GM10248 (cell line): ENCODE results near the gene CFD.
A peak's percentile ranks its signal among the peaks of the same experiment; 100 is the strongest.

Experiments
- CTCF ChIA-PET: fragments of 300-600 bp; sonication (Branson Sonifier 250); formaldehyde crosslinking; extraction: SDS; loops from one replicate; lab custom pipeline; 2021; ENCODE audit warnings: antibody characterized with exemption; lab: Yijun Ruan, JAX
- POLR2A ChIA-PET: fragments of 350-650 bp; sonication (Branson Sonifier 250); formaldehyde crosslinking; extraction: SDS; loops from one replicate; lab custom pipeline; 2020; ENCODE audit warnings: antibody characterized with exemption; lab: Yijun Ruan, JAX
- DNase-seq: peaks from one replicate; pipeline ENCODE4 v3.0.0; 2012; ENCODE audit errors: extremely low spot score
- CTCF ChIP-seq: IDR thresholded peaks from 2 replicates; pipeline ENCODE4 v1.5.1; 2012; ENCODE audit warnings: mild to moderate bottlenecking, low read depth; ENCODE audit errors: extremely low read depth, missing control alignments, control extremely low read depth

CFD gene

GRCh38 chr19:858284-858683, 1.2 kb upstream of the CFD start:
- ChIA-PET POLR2A (no interaction called here), CTCF (interaction anchor here (0.8 to 2.0 kb wide), 5 partner anchors 9 to 65 kb away, joined by 3 to 9 read pairs (median 4); no protein-coding TSS in a partner anchor)
- no peak for DNase-seq
- no peak for TF ChIP-seq CTCF

DNA sequence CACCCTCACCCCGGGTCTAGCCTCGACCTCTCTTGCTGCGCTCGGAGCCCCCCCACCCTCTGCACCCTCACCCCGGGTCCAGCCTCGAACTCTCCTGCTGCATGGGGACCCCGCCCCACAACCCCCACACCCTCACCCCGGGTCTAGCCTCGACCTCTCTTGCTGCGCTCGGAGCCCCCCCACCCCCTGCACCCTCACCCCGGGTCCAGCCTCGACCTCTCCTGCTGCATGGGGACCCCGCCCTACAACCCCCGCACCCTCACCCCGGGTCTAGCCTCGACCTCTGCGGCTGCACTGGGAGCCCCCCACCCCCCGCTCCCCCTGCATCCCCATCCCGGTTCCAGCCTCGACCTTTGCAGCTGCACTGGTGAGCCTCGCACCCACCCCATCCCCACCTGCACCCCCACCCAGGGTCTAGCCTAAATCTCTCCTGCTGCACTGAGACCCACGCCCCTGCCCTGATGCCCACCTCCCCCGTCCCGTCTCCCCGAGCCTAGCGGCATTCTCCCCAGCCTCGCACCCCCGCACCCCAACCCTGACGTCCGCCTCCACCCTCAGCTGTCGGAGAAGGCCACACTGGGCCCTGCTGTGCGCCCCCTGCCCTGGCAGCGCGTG, 1.8 kb downstream of the CFD start:
- ChIA-PET POLR2A (no interaction called here), CTCF (no interaction called here)
- no peak for TF ChIP-seq CTCF
- no peak for DNase-seq

GRCh38 chr19:861756-862580, 2.5 kb downstream of the CFD start:
- TF ChIP-seq CTCF, result no peak
- CTCF ChIA-PET, result interaction anchor here (1.7 to 4.0 kb wide), 3 partner anchors 12 to 31 kb away, joined by 9 to 23 read pairs (median 12); partner anchors contain the start of genes MED16 and RNU6-9
- DNase-seq, result peak; percentile 88
- POLR2A ChIA-PET, result no interaction called here

- TF ChIP-seq CTCF, result no peak
- DNase-seq, result peak; percentile 80
- ChIA-PET POLR2A (interaction anchor here (1.2 kb wide), 1 partner anchor 9 kb away, joined by 5 read pairs; no protein-coding TSS in a partner anchor), CTCF (interaction anchor here (0.9 to 4.0 kb wide), 16 partner anchors 11 to 205 kb away, joined by 3 to 28 read pairs (median 9); partner anchors contain the start of genes KISS1R, MED16, RNU6-9 and WDR18)
Observed at GRCh38 chr19:862581-863314, 3.3 kb downstream of the CFD start.

GRCh38 chr19:863315-863620, 3.8 kb downstream of the CFD start:
- POLR2A ChIA-PET, result interaction anchor here (1.2 kb wide), 1 partner anchor 9 kb away, joined by 5 read pairs; no protein-coding TSS in a partner anchor
- DNase-seq, result no peak
- no peak for TF ChIP-seq CTCF
- CTCF ChIA-PET, result interaction anchor here (0.6 to 4.0 kb wide), 32 partner anchors 11 to 204 kb away, joined by 3 to 28 read pairs (median 4); partner anchors contain the start of genes KISS1R, MED16, PRTN3 and RNU6-9

GRCh38 chr19:866769-867300, 7.4 kb downstream of the CFD start:
- TF ChIP-seq CTCF, result no peak
- CTCF ChIA-PET, result interaction anchor here (2.0 kb wide), 1 partner anchor 57 kb away, joined by 6 read pairs; no protein-coding TSS in a partner anchor
- DNase-seq, result no peak
- POLR2A ChIA-PET, result no interaction called here
